Aorta (tissue), 5 donors: Measurements from ENCODE around the gene MUC2. TPM values are rescaled to one million over a fixed set of nuclear protein-coding genes. Genes with fewer than 3 reads are reported as not detected.
A peak's percentile ranks its signal among the peaks of the same experiment; 100 is the strongest.

Source experiments
- ATAC-seq: fragments of 200-7000 bp; cut with Tn5 transposase; one replicate; pipeline ENCODE4 v1.9.1; 2022; ENCODE audit warnings: moderate library complexity; ENCODE audit not compliant: low FRiP score
- DNase-seq, 2 donors: peaks; one replicate each; pipeline ENCODE4 v3.0.0-alpha.2; 2020
- H3K27ac ChIP-seq, 2 donors: one replicate each; pipeline ENCODE4 v1.5.1; 2013; ENCODE audit warnings: low read length in 2 of 2, mild to moderate bottlenecking in 2 of 2, moderate library complexity in 2 of 2, control low read depth in 1 of 2, inconsistent platforms in 1 of 2, low read depth in 1 of 2
- H3K27me3 ChIP-seq, 2 donors: one replicate each; pipeline ENCODE4 v1.6.1; 2013; ENCODE audit warnings: control low read depth in 1 of 2, low read length in 1 of 2, mild to moderate bottlenecking in 1 of 2, moderate library complexity in 1 of 2; ENCODE audit not compliant: insufficient read depth in 2 of 2, control insufficient read depth in 1 of 2
- H3K36me3 ChIP-seq, 2 donors: one replicate each; pipeline ENCODE4 v1.6.1; 2013; ENCODE audit warnings: control low read depth in 1 of 2, low read length in 1 of 2, mild to moderate bottlenecking in 1 of 2; ENCODE audit not compliant: insufficient read depth in 2 of 2, control insufficient read depth in 1 of 2
- H3K4me1 ChIP-seq, 2 donors: one replicate each; pipeline ENCODE4 v1.6.1; 2013; ENCODE audit warnings: low read length in 2 of 2, control low read depth in 1 of 2, mild to moderate bottlenecking in 1 of 2, moderate library complexity in 1 of 2; ENCODE audit not compliant: insufficient read depth in 2 of 2, control insufficient read depth in 1 of 2
- H3K4me3 ChIP-seq, 2 donors: one replicate each; pipeline ENCODE4 v1.5.1; 2013; ENCODE audit warnings: low read length in 2 of 2, control low read depth in 1 of 2, mild to moderate bottlenecking in 1 of 2
- H3K9me3 ChIP-seq: one replicate; pipeline ENCODE4 v1.6.1; 2013; ENCODE audit warnings: mild to moderate bottlenecking, low read length; ENCODE audit not compliant: control insufficient read depth
- WGBS, 2 donors: extraction: QIAGEN DNeasy Blood & Tissue Kit; methylation state at CpG; one replicate each; pipeline ENCODE4 v1.1.7; 2013; 5-methylcytosine and 5-hydroxymethylcytosine counted together
- intact Hi-C, 2 donors: fragments of 100-400 bp; cut with DNase I; formaldehyde crosslinking; loops; one replicate each; pipeline versions ENCODE4 v1.14.2 to v1.15.0; 2022
- polyA plus RNA-seq, 2 donors: library from polyadenylated mRNA; stranded (reverse); fragments of 200-250 nt; gene quantifications; one replicate each; pipeline ENCODE4 v1.2.3, GENCODE V29; 2013
- total RNA-seq, 2 donors: library from RNA; stranded (reverse); fragmentation: NEBNext Ultra II Directional; extraction: Animal tissue kit (Norgen Biotek cat#: 25700); gene quantifications; one replicate each; pipeline ENCODE4 v1.2.1, GENCODE V29; 2021
- donor health status: healthy with polysubstance abuse.
- donor health status: Bipolar disorder and iron deficiency.
- donor health status: DM: no; HTN: no; CAD: no.
- donor health status: DM: no; HTN: no; CAD: no.
- donor health status: DM: yes; HTN: yes; CAD: no.

The MUC2 gene
- total and polyA plus RNA-seq, 4 donors = 0.06 to 11.8 (median 0.09) TPM

DNA sequence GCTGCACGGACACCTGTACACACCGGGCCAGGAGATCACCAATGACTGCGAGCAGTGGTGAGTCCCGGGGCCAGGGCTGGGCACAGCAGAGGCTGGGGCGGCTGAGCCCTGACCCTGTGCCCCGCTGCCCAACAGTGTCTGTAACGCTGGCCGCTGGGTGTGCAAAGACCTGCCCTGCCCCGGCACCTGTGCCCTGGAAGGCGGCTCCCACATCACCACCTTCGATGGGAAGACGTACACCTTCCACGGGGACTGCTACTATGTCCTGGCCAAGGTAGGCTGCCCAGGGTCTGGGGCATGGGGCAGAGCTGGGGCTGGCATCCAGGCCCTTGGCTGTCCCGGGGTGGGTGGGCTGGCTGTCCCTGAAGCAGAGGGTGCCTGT lies 7.7 kb downstream of the MUC2 start:
- Histone ChIP-seq H3K4me3 (no peak overlapping the region), H3K27ac (no peak overlapping the region), H3K36me3 (no peaks in the 10 kb centered on the region), H3K4me1 (no peaks in the 10 kb centered on the region), H3K27me3 (no peaks in the 10 kb centered on the region), H3K9me3 (no peaks in the 10 kb centered on the region)
- WGBS, 2 donors = 82 to 92% methylated on average over 13 to 14 of the region's 14 CpGs
- ATAC-seq (peak; percentile 17), DNase-seq (peak in 1 of 2 donors; percentile 65)
- intact Hi-C loops = no loop called here

- ATAC-seq (no peak), DNase-seq (peak in 1 of 2 donors; percentile 45)
- no peaks in the 10 kb centered on the region for H3K27me3 ChIP-seq
- WGBS, 2 donors = 71% methylated on average over 33 of the region's 33 CpGs
- no peaks in the 10 kb centered on the region for H3K4me1 ChIP-seq
- no peak overlapping the region for H3K27ac ChIP-seq
- no peaks in the 10 kb centered on the region for H3K9me3 ChIP-seq
- intact Hi-C loops = no loop called here
- H3K36me3 ChIP-seq = no peaks in the 10 kb centered on the region
- no peak overlapping the region for H3K4me3 ChIP-seq
These were observed 8.3 kb downstream of the MUC2 start for GRCh38 chr11:1082728-1083620.

DNA sequence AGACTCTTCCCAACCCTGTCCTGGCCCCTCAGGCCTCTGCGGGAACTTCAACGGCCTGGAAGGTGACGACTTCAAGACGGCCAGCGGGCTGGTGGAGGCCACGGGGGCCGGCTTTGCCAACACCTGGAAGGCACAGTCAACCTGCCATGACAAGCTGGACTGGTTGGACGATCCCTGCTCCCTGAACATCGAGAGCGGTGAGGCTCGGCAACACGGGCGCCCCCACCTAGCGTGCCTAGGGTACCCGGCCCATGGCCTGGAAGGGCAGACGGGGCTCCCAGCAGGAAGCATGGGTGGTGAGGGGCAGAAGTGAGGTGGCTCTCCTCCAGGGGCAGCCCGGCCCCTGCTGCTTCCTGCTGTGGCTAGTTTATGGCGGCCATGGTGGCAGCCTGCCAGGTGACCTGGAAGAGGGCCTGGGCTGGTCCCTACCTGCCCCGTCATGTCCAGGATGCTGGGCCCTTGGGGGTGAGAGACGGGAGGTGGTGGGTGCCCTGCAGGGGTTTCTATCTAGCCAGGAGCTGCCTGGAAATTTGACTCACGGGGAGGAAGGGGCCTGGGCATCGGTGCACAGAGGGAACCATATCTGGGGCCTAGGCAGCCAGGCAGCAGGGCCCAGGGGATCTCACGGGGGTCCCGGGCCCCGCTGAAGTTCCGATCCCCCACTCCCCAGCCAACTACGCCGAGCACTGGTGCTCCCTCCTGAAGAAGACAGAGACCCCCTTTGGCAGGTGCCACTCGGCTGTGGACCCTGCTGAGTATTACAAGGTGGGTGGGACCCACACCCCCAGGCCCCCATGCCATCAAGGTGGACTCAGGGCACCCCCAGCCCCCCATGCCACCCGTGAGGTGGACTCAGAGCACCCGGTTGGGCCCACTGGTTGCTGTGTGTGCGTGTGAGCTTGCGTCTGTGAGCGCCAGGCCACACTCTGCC lies 9.2 kb downstream of the MUC2 start:
- intact Hi-C loops = no loop called here
- Histone ChIP-seq H3K27ac (no peak overlapping the region), H3K36me3 (no peaks in the 10 kb centered on the region), H3K27me3 (no peaks in the 10 kb centered on the region), H3K4me1 (no peaks in the 10 kb centered on the region), H3K9me3 (no peaks in the 10 kb centered on the region), H3K4me3 (no peak overlapping the region)
- ATAC-seq (no peak), DNase-seq (peak; percentile 44 to 76)
- 77 to 79% methylated on average over 34 of the region's 34 CpGs for WGBS, 2 donors

GRCh38 chr11:1084561-1085439 lies 10.1 kb downstream of the MUC2 start:
- peak; percentile 35 to 72 for DNase-seq
- ATAC-seq = no peak
- Histone ChIP-seq H3K27ac (no peak overlapping the region), H3K27me3 (no peaks in the 10 kb centered on the region), H3K4me1 (no peaks in the 10 kb centered on the region), H3K4me3 (no peak overlapping the region), H3K9me3 (no peaks in the 10 kb centered on the region), H3K36me3 (no peaks in the 10 kb centered on the region)
- intact Hi-C loops = no loop called here
- 76 to 77% methylated on average over 42 to 49 of the region's 49 CpGs for WGBS, 2 donors

- Histone ChIP-seq H3K27ac (no peak overlapping the region), H3K9me3 (no peaks in the 10 kb centered on the region), H3K36me3 (no peaks in the 10 kb centered on the region), H3K27me3 (no peaks in the 10 kb centered on the region), H3K4me1 (no peaks in the 10 kb centered on the region), H3K4me3 (no peak overlapping the region)
- DNase-seq = peak; percentile 45 to 69
- ATAC-seq = no peak
- 84 to 86% methylated on average over 25 to 26 of the region's 26 CpGs for WGBS, 2 donors
- intact Hi-C loops = no loop called here
These were observed 10.9 kb downstream of the MUC2 start for GRCh38 chr11:1085440-1086170.

GRCh38 chr11:1086171-1087102 lies 11.8 kb downstream of the MUC2 start:
- intact Hi-C loops = no loop called here
- WGBS, 2 donors = 84 to 86% methylated on average over 31 of the region's 31 CpGs
- DNase-seq = peak; percentile 42 to 55

DNA sequence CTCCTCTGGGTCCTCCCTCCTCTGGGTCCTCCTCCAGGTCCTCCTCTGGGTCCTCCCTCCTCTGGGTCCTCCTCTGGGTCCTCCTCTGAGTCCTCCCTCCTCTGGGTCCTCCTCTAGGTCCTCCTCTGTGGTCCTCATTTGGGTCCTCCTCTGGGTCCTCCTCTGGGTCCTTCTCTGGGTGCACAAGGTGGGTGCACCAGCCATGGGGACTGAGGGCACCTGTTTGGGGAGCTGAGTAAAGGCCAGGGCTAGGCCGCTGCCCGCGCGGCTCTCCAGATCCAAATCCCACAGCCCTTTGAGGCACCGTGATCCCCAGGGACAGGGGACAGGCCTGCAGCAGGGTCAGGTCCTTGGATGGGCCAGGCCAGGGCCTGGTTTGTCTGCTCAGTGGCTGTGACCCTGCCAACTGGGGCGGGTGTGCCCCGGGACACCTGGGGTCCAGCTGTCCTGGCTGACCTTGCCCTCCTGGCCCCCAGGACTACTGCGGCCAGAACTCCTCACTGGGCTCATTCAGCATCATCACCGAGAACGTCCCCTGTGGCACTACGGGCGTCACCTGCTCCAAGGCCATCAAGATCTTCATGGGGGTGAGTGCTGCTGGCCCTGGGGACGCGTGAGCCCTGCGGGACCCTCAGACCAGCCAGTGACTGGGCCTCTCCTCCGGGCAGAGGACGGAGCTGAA lies 12.7 kb downstream of the MUC2 start:
- Histone ChIP-seq H3K4me1 (no peaks in the 10 kb centered on the region), H3K9me3 (no peaks in the 10 kb centered on the region), H3K36me3 (no peaks in the 10 kb centered on the region), H3K4me3 (no peak overlapping the region), H3K27me3 (no peaks in the 10 kb centered on the region), H3K27ac (no peak overlapping the region)
- ATAC-seq (no peak), DNase-seq (peak in 1 of 2 donors; percentile 69)
- intact Hi-C loops = no loop called here
- 94% methylated on average over 17 of the region's 17 CpGs for WGBS, 2 donors

More at GRCh38 chr11:1086171-1087102, 11.8 kb downstream of the MUC2 start:
- Histone ChIP-seq H3K4me1 (no peaks in the 10 kb centered on the region), H3K27me3 (no peaks in the 10 kb centered on the region), H3K27ac (no peak overlapping the region), H3K36me3 (no peaks in the 10 kb centered on the region), H3K4me3 (no peak overlapping the region), H3K9me3 (no peaks in the 10 kb centered on the region)
- no peak for ATAC-seq
